ENCODE results near the gene TCIRG1.

- TF ChIP-seq ESRRA (IDR thresholded peaks at IDR 0.05; ENCODE audit: borderline replicate concordance, low read length) (no peak), RARB (CRISPR knock-in tag; IDR thresholded peaks at IDR 0.05) (no peak), CHD2 (IDR thresholded peaks at IDR 0.05; ENCODE audit: low read length, partially characterized antibody) (no peak), EP300 (IDR thresholded peaks at IDR 0.05) (no peak)
These were observed 3.6 kb downstream of the TCIRG1 start for GRCh38 chr11:68042219-68043028.

All from A549 (cell line).